KMS-11 (cell line): Measurements from ENCODE around the gene CTDSP1.

Experiments used
- H2AFZ ChIP-seq: fragments of 200-600 bp; sonication (generic); 2 replicates; pipeline ENCODE4 v1.6.1; 2016; ENCODE audit warnings: antibody characterized with exemption, mixed run types, low read depth
- H3K27ac ChIP-seq: fragments of 200-600 bp; sonication (generic); 2 replicates; pipeline ENCODE4 v1.6.1; 2016; ENCODE audit warnings: mild to moderate bottlenecking, mixed run types
- H3K27me3 ChIP-seq: fragments of 200-600 bp; sonication (generic); 2 replicates; pipeline ENCODE4 v1.6.1; 2017; ENCODE audit warnings: mild to moderate bottlenecking, low read depth, mixed run types, moderate library complexity; ENCODE audit not compliant: insufficient read depth
- H3K36me3 ChIP-seq: fragments of 200-600 bp; sonication (generic); 2 replicates; pipeline ENCODE4 v1.6.1; 2017; ENCODE audit warnings: mild to moderate bottlenecking, mixed run types; ENCODE audit not compliant: insufficient read depth
- H3K4me1 ChIP-seq: fragments of 200-600 bp; sonication (generic); 2 replicates; pipeline ENCODE4 v1.6.1; 2016; ENCODE audit warnings: mild to moderate bottlenecking, low read depth, mixed run types; ENCODE audit not compliant: poor library complexity, severe bottlenecking
- H3K4me2 ChIP-seq: fragments of 200-600 bp; sonication (generic); 2 replicates; pipeline ENCODE4 v1.7.0; 2016; ENCODE audit warnings: mild to moderate bottlenecking, mixed run types
- H3K4me3 ChIP-seq: fragments of 200-600 bp; sonication (generic); IDR thresholded peaks from 2 replicates; pipeline ENCODE4 v1.6.1; 2017; ENCODE audit warnings: low read depth, low read length, mixed read lengths; ENCODE audit not compliant: insufficient read depth
- H3K79me2 ChIP-seq: fragments of 200-600 bp; sonication (generic); 2 replicates; pipeline ENCODE4 v1.6.1; 2016; ENCODE audit warnings: low read depth, mixed run types; ENCODE audit not compliant: insufficient read depth
- H3K9ac ChIP-seq: fragments of 200-600 bp; sonication (generic); 2 replicates; pipeline ENCODE4 v1.6.1; 2016; ENCODE audit warnings: mild to moderate bottlenecking, mixed run types
- H4K20me1 ChIP-seq: fragments of 200-600 bp; sonication (generic); 2 replicates; pipeline ENCODE4 v1.6.1; 2016; ENCODE audit warnings: mild to moderate bottlenecking, mixed run types; ENCODE audit not compliant: insufficient read depth
- CTCF ChIP-seq: fragments of 200-600 bp; sonication (generic); conservative IDR thresholded peaks from 2 replicates; pipeline ENCODE4 v1.6.1; 2017; ENCODE audit warnings: low read depth, mild to moderate bottlenecking, antibody characterized with exemption, low read length, moderate library complexity, mixed read lengths

CTDSP1 gene

GRCh38 chr2:218404351-218405085 is 4.8 kb downstream of the CTDSP1 start:
- Histone ChIP-seq H3K27ac (no peak overlapping the region), H3K27me3 (no peaks in the 10 kb centered on the region), H4K20me1 (no peaks in the 10 kb centered on the region), H3K79me2 (peaks cover 17% of the 10 kb centered on the region; the same call in 1 of the 2 replicates), H2AFZ (no peak overlapping the region), H3K4me2 (no peak overlapping the region), H3K4me3 (no peak overlapping the region), H3K9ac (no peak overlapping the region), H3K36me3 (no peaks in the 10 kb centered on the region), H3K4me1 (peaks cover 33% of the 10 kb centered on the region)
- no peak for TF ChIP-seq CTCF

GRCh38 chr2:218405086-218405745 is 5.5 kb downstream of the CTDSP1 start:
- H3K4me3 ChIP-seq = peak overlapping the region; percentile 52
- H3K4me1 ChIP-seq = peaks cover 33% of the 10 kb centered on the region
- H3K36me3 ChIP-seq = no peaks in the 10 kb centered on the region
- no peak overlapping the region for H3K9ac ChIP-seq
- TF ChIP-seq CTCF = no peak
- no peaks in the 10 kb centered on the region for H3K27me3 ChIP-seq
- peak overlapping the region; percentile 51 for H3K4me2 ChIP-seq
- H3K79me2 ChIP-seq = peaks cover 15% of the 10 kb centered on the region; the same call in 1 of the 2 replicates
- H4K20me1 ChIP-seq = no peaks in the 10 kb centered on the region
- no peak overlapping the region for H2AFZ ChIP-seq
- H3K27ac ChIP-seq = peak overlapping the region; percentile 15; the same call in 1 of the 2 replicates

- Histone ChIP-seq H4K20me1 (no peaks in the 10 kb centered on the region), H3K27ac (peak overlapping the region; percentile 15; the same call in 1 of the 2 replicates), H3K4me3 (peak overlapping the region; percentile 52), H2AFZ (peak overlapping the region; percentile 1; the same call in 1 of the 2 replicates), H3K4me2 (peak overlapping the region; percentile 51), H3K36me3 (no peaks in the 10 kb centered on the region), H3K27me3 (no peaks in the 10 kb centered on the region), H3K4me1 (peaks cover 33% of the 10 kb centered on the region), H3K79me2 (peaks cover 14% of the 10 kb centered on the region; the same call in 1 of the 2 replicates), H3K9ac (no peak overlapping the region)
- TF ChIP-seq CTCF = no peak
These were observed 6.1 kb downstream of the CTDSP1 start for GRCh38 chr2:218405746-218406208.

GRCh38 chr2:218406209-218406948 is 6.7 kb downstream of the CTDSP1 start:
- H3K79me2 ChIP-seq = peaks cover 10% of the 10 kb centered on the region; the same call in 1 of the 2 replicates
- H4K20me1 ChIP-seq = no peaks in the 10 kb centered on the region
- peak overlapping the region; percentile 52 for H3K4me3 ChIP-seq
- peaks cover 33% of the 10 kb centered on the region for H3K4me1 ChIP-seq
- H3K9ac ChIP-seq = peak overlapping the region; percentile 57
- no peaks in the 10 kb centered on the region for H3K27me3 ChIP-seq
- TF ChIP-seq CTCF = peak; percentile 68
- no peaks in the 10 kb centered on the region for H3K36me3 ChIP-seq
- H3K4me2 ChIP-seq = peak overlapping the region; percentile 97
- peak overlapping the region; percentile 82 for H3K27ac ChIP-seq
- H2AFZ ChIP-seq = peak overlapping the region; percentile 83
